Uterus (tissue), 2 donors: ENCODE measurements around the gene CLPTM1L.

Experiments used
- POLR2A ChIP-seq, 2 donors: fragments of 450-650 bp; IDR thresholded peaks; one replicate each; pipeline ENCODE4 v1.6.1; 2016; ENCODE audit warnings: antibody characterized with exemption in 2 of 2, mild to moderate bottlenecking in 1 of 2, moderate library complexity in 1 of 2
- TF ChIP-seq, protein P1 (sequence below), 4 experiments: fragments of 200-600 bp in 2 of 4; fragments of 450-650 bp in 2 of 4; sonication (generic) in 2 of 4; IDR thresholded peaks; one replicate each; pipeline ENCODE4 v1.5.1; 2016 to 2019; ENCODE audit warnings: antibody characterized with exemption in 4 of 4, mild to moderate bottlenecking in 2 of 4, moderate library complexity in 1 of 4

DNA sequence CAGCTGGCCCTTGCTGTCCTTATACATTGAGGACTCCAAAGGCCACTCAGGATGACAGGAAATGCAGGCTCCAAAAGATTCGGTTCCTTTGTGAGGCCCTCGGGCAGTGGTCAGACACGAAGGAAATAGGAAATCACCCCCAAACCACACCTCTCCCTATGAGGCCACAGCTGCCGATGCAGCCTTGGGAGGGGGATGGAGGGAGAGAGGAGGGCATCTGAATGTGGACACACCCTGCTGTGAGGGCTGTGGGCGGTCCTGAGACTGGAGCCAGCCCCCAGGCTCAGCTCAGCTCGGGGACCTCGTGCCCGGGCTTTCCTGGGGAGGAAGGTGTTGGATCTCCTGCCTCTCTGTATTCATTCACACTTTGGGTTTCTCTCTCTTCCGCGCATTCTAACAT lies 2.7 kb upstream of the CLPTM1L start:
- TF ChIP-seq POLR2A (IDR thresholded peaks at IDR 0.05), result no peak
- TF ChIP-seq, protein P1, sequence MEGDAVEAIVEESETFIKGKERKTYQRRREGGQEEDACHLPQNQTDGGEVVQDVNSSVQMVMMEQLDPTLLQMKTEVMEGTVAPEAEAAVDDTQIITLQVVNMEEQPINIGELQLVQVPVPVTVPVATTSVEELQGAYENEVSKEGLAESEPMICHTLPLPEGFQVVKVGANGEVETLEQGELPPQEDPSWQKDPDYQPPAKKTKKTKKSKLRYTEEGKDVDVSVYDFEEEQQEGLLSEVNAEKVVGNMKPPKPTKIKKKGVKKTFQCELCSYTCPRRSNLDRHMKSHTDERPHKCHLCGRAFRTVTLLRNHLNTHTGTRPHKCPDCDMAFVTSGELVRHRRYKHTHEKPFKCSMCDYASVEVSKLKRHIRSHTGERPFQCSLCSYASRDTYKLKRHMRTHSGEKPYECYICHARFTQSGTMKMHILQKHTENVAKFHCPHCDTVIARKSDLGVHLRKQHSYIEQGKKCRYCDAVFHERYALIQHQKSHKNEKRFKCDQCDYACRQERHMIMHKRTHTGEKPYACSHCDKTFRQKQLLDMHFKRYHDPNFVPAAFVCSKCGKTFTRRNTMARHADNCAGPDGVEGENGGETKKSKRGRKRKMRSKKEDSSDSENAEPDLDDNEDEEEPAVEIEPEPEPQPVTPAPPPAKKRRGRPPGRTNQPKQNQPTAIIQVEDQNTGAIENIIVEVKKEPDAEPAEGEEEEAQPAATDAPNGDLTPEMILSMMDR (IDR thresholded peaks at IDR 0.05), result no peak
